ENCODE measurements around the gene IGF2R.
"Not testable (repeated sequence)": the region's sequence is repeated elsewhere in the genome, so short reads cannot be mapped to it uniquely, and the experiment has no call there.

Gene IGF2R

GRCh38 chr6:160092602-160093001 lies 123.7 kb downstream of the IGF2R start:
- no peak for DNase-seq (ENCODE audit: low read depth in 1 of 2, low spot score in 1 of 2)

- DNase-seq (ENCODE audit: low read depth in 1 of 2, low spot score in 1 of 2), result no peak
Observed at GRCh38 chr6:160093061-160093460, 124.2 kb downstream of the IGF2R start.

- DNase-seq (ENCODE audit: low read depth in 1 of 2, low spot score in 1 of 2), result no peak
Observed at GRCh38 chr6:160093946-160094345, 125.1 kb downstream of the IGF2R start.

GRCh38 chr6:160095146-160095845 lies 126.4 kb downstream of the IGF2R start:
- DNase-seq (ENCODE audit: low read depth in 1 of 2, low spot score in 1 of 2), result no peak

- DNase-seq (ENCODE audit: low read depth in 1 of 2, low spot score in 1 of 2), result no peak
Observed at GRCh38 chr6:160101277-160102205, 132.7 kb downstream of the IGF2R start.

- DNase-seq (ENCODE audit: low read depth in 1 of 2, low spot score in 1 of 2), result no peak
Observed at GRCh38 chr6:160102399-160102798, 133.5 kb downstream of the IGF2R start.

GRCh38 chr6:160102956-160103824 lies 134.3 kb downstream of the IGF2R start:
- no peak for DNase-seq (ENCODE audit: low read depth in 1 of 2, low spot score in 1 of 2)

- DNase-seq (ENCODE audit: low read depth in 1 of 2, low spot score in 1 of 2), result no peak
Observed at GRCh38 chr6:160103825-160104100, 134.9 kb downstream of the IGF2R start.

- no peak for DNase-seq (ENCODE audit: low read depth in 1 of 2, low spot score in 1 of 2)
Observed at GRCh38 chr6:160104821-160105517, 136.1 kb downstream of the IGF2R start.

- DNase-seq (ENCODE audit: low read depth in 1 of 2, low spot score in 1 of 2), result no peak
Observed at GRCh38 chr6:160106010-160106409, 137.1 kb downstream of the IGF2R start.

- no peak for DNase-seq (ENCODE audit: low read depth in 1 of 2, low spot score in 1 of 2)
Observed at GRCh38 chr6:160106701-160107100, 137.8 kb downstream of the IGF2R start.

GRCh38 chr6:160108077-160108476 lies 139.2 kb downstream of the IGF2R start:
- DNase-seq (ENCODE audit: low read depth in 1 of 2, low spot score in 1 of 2), result no peak

- no peak for DNase-seq (ENCODE audit: low read depth in 1 of 2, low spot score in 1 of 2)
Observed at GRCh38 chr6:160110586-160111123, 141.8 kb downstream of the IGF2R start.

GRCh38 chr6:160111806-160112205 lies 142.9 kb downstream of the IGF2R start:
- DNase-seq (ENCODE audit: low read depth in 1 of 2, low spot score in 1 of 2), result no peak

- DNase-seq (ENCODE audit: low read depth in 1 of 2, low spot score in 1 of 2), result no peak
Observed at GRCh38 chr6:160112628-160113299, 143.9 kb downstream of the IGF2R start.

- DNase-seq (ENCODE audit: low read depth in 1 of 2, low spot score in 1 of 2), result not testable (repeated sequence)
Observed at GRCh38 chr6:160114536-160114935, 145.7 kb downstream of the IGF2R start.

- DNase-seq (ENCODE audit: low read depth in 1 of 2, low spot score in 1 of 2), result no peak
Observed at GRCh38 chr6:160115421-160115820, 146.5 kb downstream of the IGF2R start.

GRCh38 chr6:160116411-160116810 lies 147.5 kb downstream of the IGF2R start:
- no peak for DNase-seq (ENCODE audit: low read depth in 1 of 2, low spot score in 1 of 2)

- DNase-seq (ENCODE audit: low read depth in 1 of 2, low spot score in 1 of 2), result no peak
Observed at GRCh38 chr6:160117137-160117536, 148.3 kb downstream of the IGF2R start.

- DNase-seq (ENCODE audit: low read depth in 1 of 2, low spot score in 1 of 2), result no peak
Observed at GRCh38 chr6:160118620-160119229, 149.8 kb downstream of the IGF2R start.

Measured in activated CD4-positive, alpha-beta T cell treated with anti-CD3 and anti-CD28 coated beads, Interleukin-2, amount 50 U/mL, for 24 hours (primary cell).